GM21786 (cell line): Measurements from ENCODE around the gene DENND1A.
"Not testable (repeated sequence)": the region's sequence is repeated elsewhere in the genome, so short reads cannot be mapped to it uniquely, and the experiment has no call there.

ENCODE experiments used
- ATAC-seq: cut with Tn5 transposase; IDR thresholded peaks from one replicate; pipeline ENCODE4 v1.9.1; 2021; ENCODE audit not compliant: unreplicated experiment

The DENND1A gene

DNA sequence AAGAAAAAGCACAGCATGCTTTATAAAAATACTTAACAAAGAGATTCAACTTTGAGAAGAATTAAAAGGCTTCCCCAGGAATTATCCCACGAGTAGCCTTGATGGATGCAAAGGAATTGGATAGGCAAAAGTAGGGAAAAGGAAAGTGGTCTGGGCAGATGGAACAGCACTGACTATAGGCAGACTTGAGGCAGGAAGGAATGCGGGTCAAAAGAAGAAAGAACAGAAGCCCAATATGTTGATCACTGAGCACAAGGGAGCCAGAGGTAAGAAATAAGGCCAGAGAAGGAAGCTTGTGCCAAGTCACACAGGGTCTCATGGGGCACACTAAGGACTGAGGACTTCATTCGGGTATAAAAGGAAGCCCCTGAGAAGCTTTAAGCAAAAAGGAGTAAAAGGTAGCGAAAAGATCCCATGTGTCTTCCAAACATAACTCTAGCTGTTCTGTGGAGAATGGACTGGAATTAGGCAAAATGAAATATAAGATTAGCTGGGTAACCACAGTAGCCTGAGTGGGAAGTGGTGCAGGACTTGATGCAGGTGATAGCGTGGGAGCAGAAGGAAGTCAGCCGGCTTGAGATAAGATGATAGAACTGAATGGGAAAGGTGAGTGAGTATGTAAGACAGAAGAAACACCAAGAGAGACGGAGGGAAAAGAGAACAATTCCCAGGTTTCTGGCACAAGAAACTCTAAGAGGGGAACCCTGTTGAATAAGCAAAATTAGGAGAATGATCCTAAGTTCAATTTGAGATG lies 106.6 kb downstream of the DENND1A start:
- ATAC-seq, result no peak

DNA sequence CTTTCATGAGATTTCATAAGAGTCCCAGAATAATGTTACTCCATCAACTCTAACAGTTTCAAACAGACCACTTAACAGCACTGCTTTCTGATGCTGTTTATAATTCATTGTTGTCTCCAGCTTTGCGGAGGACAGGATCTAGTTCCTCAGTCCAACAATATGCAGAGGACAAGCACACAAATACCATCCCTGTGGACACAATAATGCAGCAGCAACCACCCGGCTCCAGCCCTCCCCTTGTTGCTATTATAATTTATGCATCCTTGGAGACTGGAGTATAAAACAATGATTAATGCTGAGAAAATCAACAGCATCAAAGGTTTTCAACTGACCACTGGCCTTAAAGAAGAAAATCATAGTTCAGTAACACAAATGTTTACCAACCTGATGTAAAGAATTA lies 108.3 kb downstream of the DENND1A start:
- ATAC-seq, result no peak

DNA sequence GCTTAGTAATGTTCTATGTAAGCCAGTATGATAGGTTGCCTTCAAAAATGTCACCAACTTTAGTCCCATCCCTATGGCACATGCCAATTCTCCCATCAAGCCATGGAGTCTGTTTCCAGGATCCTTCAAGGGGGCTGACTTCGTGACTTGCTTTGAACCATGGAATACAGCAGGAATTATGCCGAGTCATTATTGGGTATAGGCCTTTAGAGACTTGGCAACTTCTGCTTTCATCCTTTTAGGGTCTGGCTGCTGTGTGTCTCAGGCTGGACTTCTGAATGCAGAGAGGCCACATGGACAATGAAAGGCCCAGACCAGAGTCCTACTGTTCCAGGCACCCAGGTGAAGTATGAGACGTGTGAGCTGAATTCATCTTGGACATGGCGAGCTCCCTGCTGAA lies 109.8 kb downstream of the DENND1A start:
- no peak for ATAC-seq

DNA sequence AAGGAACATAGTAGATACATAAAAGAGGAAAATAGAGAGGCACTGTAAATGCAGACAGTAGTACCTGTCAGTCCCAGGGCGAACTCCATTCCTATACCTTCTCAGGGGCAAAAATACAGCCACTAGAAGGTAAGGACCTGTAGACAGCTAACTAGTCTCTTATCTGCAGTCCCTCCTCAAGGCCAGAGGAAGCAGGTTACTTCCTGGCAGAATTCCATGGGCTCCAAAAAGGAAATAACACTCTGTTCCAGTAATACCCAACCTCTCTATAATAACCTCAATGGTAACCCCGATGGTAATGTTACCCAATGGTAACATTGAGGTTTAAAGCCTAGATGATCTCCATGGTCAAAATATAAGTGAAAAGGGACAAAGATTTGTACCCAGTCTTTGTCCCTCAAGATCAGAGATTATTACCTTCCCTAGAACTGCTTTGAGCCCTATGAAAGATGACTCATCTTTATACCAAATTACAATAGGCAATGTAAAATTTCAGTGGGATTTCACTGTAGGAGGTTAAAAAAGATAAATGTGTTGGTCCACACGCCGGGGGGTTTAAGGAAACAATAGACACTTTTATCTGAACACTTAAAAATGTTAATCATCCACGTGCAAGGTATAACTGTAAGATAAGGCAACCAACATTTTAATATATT lies 113.0 kb downstream of the DENND1A start:
- no peak for ATAC-seq

DNA sequence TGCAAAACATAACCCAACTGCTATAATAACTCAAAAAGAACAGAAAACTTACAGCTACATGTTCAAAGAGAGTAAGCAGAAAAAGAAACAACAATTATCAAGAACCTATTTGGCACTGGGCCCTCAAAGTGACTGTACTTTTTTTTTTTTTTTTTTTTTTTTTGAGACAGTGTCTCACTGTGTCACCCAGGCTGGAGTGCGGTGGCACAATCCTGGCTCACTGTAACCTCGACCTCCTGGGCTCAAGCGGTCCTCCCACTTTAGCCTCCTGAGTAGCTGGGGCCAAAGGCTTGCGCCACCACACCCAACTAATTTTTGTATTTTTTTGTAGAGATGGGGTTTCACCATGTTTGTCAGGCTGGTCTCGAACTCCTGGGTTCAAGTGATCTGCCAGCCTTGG lies 114.1 kb downstream of the DENND1A start:
- not testable (repeated sequence) for ATAC-seq

DNA sequence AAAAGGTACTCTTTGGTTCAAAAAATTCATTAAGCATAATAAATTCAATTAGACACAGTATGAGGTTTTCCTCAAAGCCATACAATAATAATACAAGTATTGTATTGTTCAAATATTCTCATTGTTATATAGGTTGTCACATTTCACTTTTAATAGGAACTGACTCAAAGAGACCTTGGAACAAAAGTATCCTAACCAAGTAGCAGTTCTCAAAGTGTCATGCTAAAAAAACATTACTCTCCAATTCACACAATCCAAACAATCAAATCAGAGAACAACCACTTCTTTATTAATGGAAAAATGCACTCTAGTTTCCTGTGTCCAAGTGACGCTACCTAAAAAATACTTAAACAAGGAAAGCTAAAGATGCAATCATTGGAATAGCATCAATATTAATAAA lies 115.4 kb downstream of the DENND1A start:
- no peak for ATAC-seq

DNA sequence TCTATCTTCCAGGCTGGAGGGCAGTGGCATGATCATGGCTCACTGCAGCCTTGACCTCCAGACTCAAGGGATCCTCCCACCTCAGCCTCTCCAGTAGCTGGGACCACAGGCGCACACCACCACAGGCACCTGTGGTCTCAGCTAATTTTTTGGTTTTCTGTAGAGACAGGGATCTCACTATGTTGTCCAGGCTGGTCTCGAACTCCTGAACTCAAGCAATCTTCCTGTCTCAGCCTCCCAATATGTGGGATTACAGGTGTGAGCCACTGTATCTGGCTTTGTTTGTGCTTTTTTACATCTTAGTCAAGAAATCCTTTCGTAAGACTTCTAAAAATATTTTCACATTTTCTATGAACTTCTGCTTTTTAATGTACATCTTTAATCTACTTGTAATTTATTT lies 116.9 kb downstream of the DENND1A start:
- ATAC-seq, result no peak

DNA sequence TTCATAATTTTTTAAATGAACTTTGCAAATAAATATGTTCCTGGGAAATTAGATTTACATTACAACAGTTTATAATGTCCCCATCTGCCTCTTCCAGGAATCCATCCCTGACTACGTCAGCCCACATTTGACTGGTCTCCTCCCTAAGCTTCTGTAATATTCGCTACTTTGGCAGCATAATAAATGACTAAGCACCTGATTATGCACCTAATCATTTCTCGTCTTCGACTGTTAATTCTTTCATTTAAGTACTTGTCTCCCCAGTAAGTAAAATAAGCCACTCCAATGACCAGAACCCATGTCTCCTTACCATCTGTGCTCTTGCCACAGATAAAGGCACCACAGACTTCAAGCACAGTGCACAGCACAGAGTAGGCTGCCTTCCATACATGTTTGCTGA lies 122.7 kb downstream of the DENND1A start:
- ATAC-seq, result no peak

DNA sequence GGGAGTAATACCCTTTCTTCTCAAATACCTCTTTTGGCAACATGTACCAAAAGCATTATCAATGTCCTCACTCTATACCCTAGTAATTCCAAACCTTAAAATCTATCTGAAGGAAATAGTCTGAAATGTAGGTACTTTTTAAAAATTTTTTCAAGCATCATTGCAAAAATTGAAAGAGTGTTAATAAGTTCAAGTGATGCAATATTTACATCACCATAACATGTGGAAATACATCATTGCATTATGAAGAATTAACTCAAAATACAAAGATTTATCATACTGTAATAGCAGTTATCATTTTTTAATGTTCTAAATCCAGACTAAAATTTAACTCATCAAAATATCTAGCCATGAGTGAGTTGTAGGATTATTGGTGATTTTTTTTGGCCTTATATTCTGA lies 123.1 kb downstream of the DENND1A start:
- ATAC-seq, result no peak

DNA sequence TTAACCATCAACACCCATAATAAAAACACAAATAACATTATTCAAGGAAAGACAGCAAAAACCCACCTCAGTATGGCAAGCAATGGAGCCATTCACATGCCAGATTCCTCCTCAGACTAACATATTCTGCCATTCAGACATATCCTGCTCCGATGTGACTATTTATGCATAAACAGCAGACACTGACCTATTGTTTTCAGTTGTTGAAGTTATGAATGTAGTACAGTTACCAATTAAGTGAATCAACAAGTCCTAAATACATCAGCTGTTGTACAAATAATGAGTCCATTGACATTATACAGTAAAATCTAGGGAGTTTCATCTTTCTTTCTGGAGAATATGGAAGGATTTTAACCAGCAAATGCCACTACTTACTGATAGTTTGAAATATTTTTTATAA lies 131.7 kb downstream of the DENND1A start:
- no peak for ATAC-seq

DNA sequence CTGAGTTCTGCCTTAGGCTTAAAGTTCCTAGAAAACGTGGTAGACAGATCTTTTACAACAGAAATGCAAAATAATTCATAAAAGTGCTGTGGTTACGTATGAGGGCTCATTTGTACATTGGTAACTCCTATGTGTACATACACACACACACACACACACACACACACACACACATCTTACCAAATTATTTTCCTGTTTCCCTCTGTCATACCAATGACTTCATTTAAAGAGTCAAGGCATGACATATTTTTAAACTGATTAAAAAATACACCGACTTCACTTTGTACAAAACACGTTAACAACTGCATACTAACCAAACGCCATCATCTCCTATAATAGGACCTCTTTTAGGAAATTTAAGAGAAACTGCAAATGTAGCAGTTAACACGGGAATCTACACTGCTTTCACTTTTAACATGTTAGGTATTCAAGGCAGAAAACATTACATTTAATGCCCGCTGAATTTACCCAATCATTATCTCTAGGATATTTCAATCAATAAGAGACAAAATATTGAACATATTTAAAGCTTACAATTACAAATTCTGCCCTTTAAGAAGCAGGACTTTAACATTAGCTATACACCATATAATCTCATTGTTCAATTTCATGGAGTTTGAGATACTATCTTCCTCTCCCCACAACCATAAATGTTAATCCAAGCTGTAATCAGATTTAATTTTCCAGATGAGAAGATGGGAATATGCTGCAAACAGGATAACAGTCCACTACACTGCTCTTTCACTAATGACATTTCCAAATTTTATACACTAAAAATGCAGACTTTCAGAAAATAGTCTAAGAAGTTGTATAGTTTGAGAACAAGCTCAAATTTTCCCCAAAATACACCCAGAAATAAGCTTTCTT lies 133.1 kb downstream of the DENND1A start:
- ATAC-seq, result no peak

DNA sequence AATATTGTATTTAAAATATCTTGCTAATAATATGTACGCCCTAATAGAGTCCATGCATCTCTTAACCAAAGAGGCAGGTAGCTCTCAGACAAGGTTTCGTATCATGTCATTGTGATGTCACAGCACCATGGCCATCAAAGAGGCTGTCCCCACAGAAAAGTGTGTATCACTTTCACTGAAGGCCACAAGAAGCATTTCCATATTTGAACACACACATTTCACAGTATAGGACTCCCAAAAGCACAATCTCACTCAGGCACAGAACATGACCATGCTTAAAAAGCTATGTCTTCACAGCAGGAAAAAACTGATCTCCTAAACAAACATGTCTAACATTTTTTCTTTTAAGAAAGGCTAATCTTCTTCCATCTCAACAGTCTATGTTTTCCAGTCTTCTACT lies 133.8 kb downstream of the DENND1A start:
- ATAC-seq, result no peak

DNA sequence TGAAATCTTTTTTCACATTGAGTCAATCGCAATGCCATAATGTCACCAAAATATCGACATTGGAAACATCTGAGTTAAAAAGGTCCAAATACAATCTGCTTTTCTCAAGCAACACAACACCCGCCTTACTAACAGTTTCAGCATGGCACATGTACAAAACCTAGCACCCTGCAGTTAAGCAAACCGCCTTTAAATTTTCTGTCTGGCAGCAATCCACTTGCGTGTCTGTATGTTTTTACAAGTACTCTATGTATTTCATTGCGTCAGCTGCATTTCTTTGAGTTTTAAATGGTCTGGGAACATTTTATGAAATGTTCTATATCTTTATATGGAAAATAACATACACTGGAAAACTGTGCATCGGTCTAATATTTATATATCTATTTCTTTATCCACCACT lies 134.6 kb downstream of the DENND1A start:
- ATAC-seq, result no peak

DNA sequence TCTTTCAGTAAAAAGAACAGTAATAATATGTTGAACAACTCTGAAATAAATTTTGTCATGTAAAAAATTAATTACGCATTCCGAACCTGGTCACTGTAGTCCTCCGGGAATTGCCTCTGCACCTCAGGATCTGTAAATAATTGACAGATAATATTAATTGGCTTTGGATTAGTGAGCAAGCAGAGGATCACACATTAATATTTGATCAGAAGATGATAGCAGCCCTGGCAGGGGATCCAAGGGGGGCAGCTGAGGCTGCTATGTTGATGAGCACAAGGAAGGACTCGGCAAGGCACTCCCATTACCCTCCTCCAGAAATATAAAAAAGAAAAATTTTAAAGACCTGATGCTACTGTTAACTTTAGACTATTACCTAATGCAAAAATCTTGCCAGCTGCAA lies 137.4 kb downstream of the DENND1A start:
- no peak for ATAC-seq

DNA sequence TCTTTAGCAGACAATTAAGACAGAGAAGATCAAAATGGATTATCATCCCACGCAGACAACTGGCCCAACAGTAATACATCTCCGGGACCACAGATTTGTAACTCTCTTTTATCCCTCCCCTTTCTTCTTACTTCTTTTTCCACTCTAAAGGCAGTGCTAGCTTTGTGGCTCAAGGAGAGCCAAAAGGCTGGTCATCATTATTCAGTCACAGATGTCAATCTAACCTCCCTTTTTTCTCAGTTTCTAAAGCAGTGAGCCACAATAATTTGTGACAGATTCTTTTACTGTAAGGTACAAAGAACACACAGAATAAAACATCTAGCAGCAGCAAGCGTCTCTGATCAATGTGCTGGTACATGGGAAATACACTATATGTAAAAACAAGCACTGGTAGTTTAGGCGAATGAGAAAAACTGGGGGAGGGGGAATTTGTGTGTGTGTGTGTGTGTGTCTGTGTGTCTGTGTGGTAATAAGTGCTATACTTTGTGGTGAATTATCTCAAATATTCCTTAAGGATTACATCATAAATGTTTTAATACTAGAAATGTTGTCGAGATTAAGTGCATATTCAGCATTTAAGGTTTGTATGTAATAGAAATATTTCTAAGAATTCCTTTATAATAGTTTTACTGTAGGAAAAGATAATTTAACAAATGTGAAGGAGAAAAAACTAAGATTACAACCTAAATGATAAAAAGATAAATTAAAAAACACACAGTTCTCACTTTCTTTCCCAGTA lies 140.2 kb downstream of the DENND1A start:
- no peak for ATAC-seq

DNA sequence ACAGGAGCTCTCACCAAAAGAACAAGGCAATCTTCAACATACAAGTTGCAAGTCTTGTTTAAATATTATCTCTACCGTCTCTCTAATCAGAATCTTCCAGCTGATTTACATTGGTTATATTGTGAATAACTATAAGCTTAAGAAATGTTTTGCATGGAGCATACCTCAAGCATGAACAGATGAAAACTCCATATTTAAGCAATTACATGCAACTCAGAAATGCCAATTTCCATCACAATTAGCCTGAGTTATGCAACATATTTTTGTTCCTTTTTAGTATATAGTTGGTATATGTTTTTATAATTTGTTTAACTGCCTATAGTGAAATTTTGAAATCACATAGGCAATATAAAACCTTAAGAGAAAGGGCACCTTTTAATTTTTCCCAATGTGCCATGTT lies 142.5 kb downstream of the DENND1A start:
- no peak for ATAC-seq

DNA sequence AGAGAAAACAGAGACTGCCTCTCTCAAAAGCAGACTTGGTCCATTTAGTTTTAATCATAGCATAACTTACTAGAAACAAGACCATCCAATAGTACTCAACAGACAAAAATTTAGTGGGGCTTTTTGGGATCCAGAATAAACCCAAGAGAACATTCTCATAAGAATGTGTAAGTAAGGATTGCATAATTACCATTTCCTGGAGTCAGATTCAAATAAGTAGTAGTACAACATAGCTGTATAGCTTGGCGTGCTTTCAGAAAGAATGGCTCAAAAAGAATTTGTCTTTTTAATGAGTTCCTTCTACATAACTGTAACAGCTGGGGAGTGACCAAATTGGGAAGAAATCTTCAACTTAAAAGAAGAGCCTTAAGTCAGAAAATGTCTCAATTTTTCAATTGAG lies 145.4 kb downstream of the DENND1A start:
- ATAC-seq, result no peak

DNA sequence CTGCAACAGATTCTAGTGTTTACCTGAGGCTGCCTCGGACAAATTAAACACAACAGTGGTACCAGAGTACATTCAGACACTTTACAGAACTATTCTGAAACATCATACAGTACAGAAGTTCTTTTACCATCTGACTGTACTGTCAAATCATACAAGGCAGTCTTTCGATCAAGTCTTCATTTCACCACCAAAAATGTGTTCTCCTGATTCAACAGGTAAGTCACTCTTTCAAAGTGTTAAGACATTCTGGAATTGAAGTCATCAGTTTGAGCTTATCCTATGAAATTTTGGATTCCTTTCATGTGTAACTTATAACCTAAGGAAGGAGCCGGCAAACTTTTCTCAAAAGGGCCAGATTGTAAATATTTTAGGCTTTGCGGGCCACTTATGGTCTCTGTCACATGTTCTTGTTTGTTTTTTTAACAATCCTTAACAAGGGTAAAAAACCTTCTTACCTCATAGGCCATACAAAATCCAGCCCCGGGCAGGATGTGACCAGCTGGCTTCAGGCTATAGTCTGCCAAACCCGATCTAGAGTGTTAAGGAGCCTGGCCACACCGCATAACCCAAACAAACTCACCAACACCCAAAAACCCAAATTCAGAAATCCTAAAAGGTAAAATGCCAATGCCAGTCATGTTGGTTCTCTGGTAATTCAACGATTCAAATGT lies 151.6 kb downstream of the DENND1A start:
- no peak for ATAC-seq

DNA sequence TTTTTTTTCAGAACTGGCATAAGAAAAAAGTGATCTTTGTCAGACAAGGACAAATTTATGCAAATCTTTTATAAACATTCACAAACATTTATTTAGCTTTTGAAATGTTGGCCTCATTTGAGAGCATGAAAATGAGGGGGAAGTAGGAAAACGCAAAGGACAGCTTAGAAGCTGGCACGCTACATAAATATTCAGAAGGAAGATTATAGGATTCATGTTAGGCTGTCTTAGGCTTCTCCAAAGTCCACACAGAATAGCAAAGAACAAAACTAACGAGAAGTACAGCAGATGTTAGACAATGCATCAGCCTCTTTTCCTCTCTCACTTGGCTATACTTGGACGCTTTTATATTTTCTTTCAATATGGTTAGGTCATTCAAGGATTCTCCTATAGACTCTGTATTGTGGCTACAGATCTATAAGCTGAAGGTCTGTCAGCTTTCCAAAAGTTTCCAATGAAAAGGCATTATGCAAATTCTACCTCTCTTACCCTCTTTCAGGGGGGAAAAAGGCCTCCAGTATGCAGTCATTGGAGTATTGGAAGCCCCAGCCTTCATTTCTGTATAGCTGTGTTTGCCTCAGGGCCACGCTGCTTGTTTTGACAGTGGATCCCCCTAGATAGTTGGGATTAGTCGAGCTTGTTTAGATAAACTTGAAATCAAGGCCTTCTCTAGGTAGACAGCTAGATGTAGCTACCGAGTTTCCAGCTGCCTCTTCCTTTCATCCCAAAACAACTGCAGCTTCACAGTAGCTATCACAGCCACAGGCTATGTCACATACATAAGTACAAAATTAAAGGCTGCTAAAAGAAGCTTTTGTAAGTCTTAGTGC lies 153.0 kb downstream of the DENND1A start:
- ATAC-seq, result no peak
